ENCODE results near the gene TGIF2.

TGIF2 gene

GRCh38 chr20:36541768-36542488 is 31.5 kb upstream of the TGIF2 start:
- Mint-ChIP-seq H3K27me3 (no peaks in the 10 kb centered on the region), H3K27ac (no peak overlapping the region), H3K9me3 (no peaks in the 10 kb centered on the region), H3K4me1 (ENCODE audit: low read depth in 2 of 2) (no peaks in the 10 kb centered on the region), H3K36me3 (ENCODE audit: insufficient read depth) (no peaks in the 10 kb centered on the region), H3K4me3 (peak overlapping the region in 1 of 2 donors; percentile 38)
- no peak for DNase-seq
- ATAC-seq (replicated peaks) = no peak

- Mint-ChIP-seq H3K27ac (peak overlapping the region in 1 of 2 donors; percentile 78), H3K9me3 (no peaks in the 10 kb centered on the region), H3K36me3 (ENCODE audit: insufficient read depth) (no peaks in the 10 kb centered on the region), H3K27me3 (no peaks in the 10 kb centered on the region), H3K4me1 (ENCODE audit: low read depth in 2 of 2) (no peaks in the 10 kb centered on the region), H3K4me3 (no peak overlapping the region)
- DNase-seq (no peak), ATAC-seq (replicated peaks) (no peak)
These were observed 30.7 kb upstream of the TGIF2 start for GRCh38 chr20:36542516-36543183.

GRCh38 chr20:36543184-36544133 is 29.9 kb upstream of the TGIF2 start:
- no peaks in the 10 kb centered on the region for H3K9me3 Mint-ChIP-seq
- H3K27me3 Mint-ChIP-seq = no peaks in the 10 kb centered on the region
- H3K4me3 Mint-ChIP-seq = no peak overlapping the region
- H3K36me3 Mint-ChIP-seq (ENCODE audit: insufficient read depth) = no peaks in the 10 kb centered on the region
- H3K4me1 Mint-ChIP-seq (ENCODE audit: low read depth in 2 of 2) = no peaks in the 10 kb centered on the region
- ATAC-seq (replicated peaks) (no peak), DNase-seq (no peak)
- no peak overlapping the region for H3K27ac Mint-ChIP-seq

GRCh38 chr20:36544134-36545018 is 29.0 kb upstream of the TGIF2 start:
- ATAC-seq (replicated peaks) (no peak), DNase-seq (no peak)
- H3K4me3 Mint-ChIP-seq = no peak overlapping the region
- no peak overlapping the region for H3K27ac Mint-ChIP-seq
- no peaks in the 10 kb centered on the region for H3K36me3 Mint-ChIP-seq (ENCODE audit: insufficient read depth)
- H3K27me3 Mint-ChIP-seq = no peaks in the 10 kb centered on the region
- H3K4me1 Mint-ChIP-seq (ENCODE audit: low read depth in 2 of 2) = no peaks in the 10 kb centered on the region
- H3K9me3 Mint-ChIP-seq = no peaks in the 10 kb centered on the region

GRCh38 chr20:36546111-36546736 is 27.2 kb upstream of the TGIF2 start:
- ATAC-seq (replicated peaks) (no peak), DNase-seq (no peak)
- no peaks in the 10 kb centered on the region for H3K4me1 Mint-ChIP-seq (ENCODE audit: low read depth in 2 of 2)
- no peaks in the 10 kb centered on the region for H3K27me3 Mint-ChIP-seq
- peak overlapping the region in 1 of 2 donors; percentile 8 for H3K27ac Mint-ChIP-seq
- H3K4me3 Mint-ChIP-seq = no peak overlapping the region
- peaks cover 3% of the 10 kb centered on the region for H3K36me3 Mint-ChIP-seq (ENCODE audit: insufficient read depth)
- H3K9me3 Mint-ChIP-seq = no peaks in the 10 kb centered on the region

GRCh38 chr20:36547186-36548005 is 26.0 kb upstream of the TGIF2 start:
- Mint-ChIP-seq H3K27me3 (no peaks in the 10 kb centered on the region), H3K4me1 (ENCODE audit: low read depth in 2 of 2) (no peaks in the 10 kb centered on the region), H3K27ac (peak overlapping the region in 1 of 2 donors; percentile 70), H3K36me3 (ENCODE audit: insufficient read depth) (peaks cover 3% of the 10 kb centered on the region), H3K9me3 (no peaks in the 10 kb centered on the region), H3K4me3 (no peak overlapping the region)
- DNase-seq (no peak), ATAC-seq (replicated peaks) (no peak)

GRCh38 chr20:36548006-36548315 is 25.4 kb upstream of the TGIF2 start:
- no peaks in the 10 kb centered on the region for H3K4me1 Mint-ChIP-seq (ENCODE audit: low read depth in 2 of 2)
- peaks cover 3% of the 10 kb centered on the region for H3K36me3 Mint-ChIP-seq (ENCODE audit: insufficient read depth)
- no peak overlapping the region for H3K27ac Mint-ChIP-seq
- H3K4me3 Mint-ChIP-seq = no peak overlapping the region
- no peaks in the 10 kb centered on the region for H3K9me3 Mint-ChIP-seq
- DNase-seq (no peak), ATAC-seq (replicated peaks) (no peak)
- H3K27me3 Mint-ChIP-seq = no peaks in the 10 kb centered on the region

- no peak for DNase-seq
- Mint-ChIP-seq H3K27me3 (no peaks in the 10 kb centered on the region), H3K4me1 (ENCODE audit: low read depth in 2 of 2) (no peaks in the 10 kb centered on the region), H3K4me3 (no peak overlapping the region), H3K9me3 (no peaks in the 10 kb centered on the region), H3K27ac (no peak overlapping the region), H3K36me3 (ENCODE audit: insufficient read depth) (peaks cover 3% of the 10 kb centered on the region)
- ATAC-seq (replicated peaks) = no peak
These were observed 24.4 kb upstream of the TGIF2 start for GRCh38 chr20:36548704-36549627.

GRCh38 chr20:36549628-36549941 is 23.8 kb upstream of the TGIF2 start:
- Mint-ChIP-seq H3K4me1 (ENCODE audit: low read depth in 2 of 2) (no peaks in the 10 kb centered on the region), H3K27ac (no peak overlapping the region), H3K4me3 (no peak overlapping the region), H3K9me3 (no peaks in the 10 kb centered on the region), H3K27me3 (no peaks in the 10 kb centered on the region), H3K36me3 (ENCODE audit: insufficient read depth) (peaks cover 3% of the 10 kb centered on the region)
- DNase-seq (no peak), ATAC-seq (replicated peaks) (no peak)

GRCh38 chr20:36549942-36550789 is 23.2 kb upstream of the TGIF2 start:
- H3K4me1 Mint-ChIP-seq (ENCODE audit: low read depth in 2 of 2) = no peaks in the 10 kb centered on the region
- H3K27me3 Mint-ChIP-seq = no peaks in the 10 kb centered on the region
- H3K27ac Mint-ChIP-seq = no peak overlapping the region

GRCh38 chr20:36550790-36551299 is 22.6 kb upstream of the TGIF2 start:
- no peak overlapping the region for H3K4me3 Mint-ChIP-seq
- peaks cover 3% of the 10 kb centered on the region for H3K36me3 Mint-ChIP-seq (ENCODE audit: insufficient read depth)
- no peaks in the 10 kb centered on the region for H3K9me3 Mint-ChIP-seq
- no peak overlapping the region for H3K27ac Mint-ChIP-seq
- H3K4me1 Mint-ChIP-seq (ENCODE audit: low read depth in 2 of 2) = no peaks in the 10 kb centered on the region
- no peak for ATAC-seq (replicated peaks)
- H3K27me3 Mint-ChIP-seq = no peaks in the 10 kb centered on the region
- DNase-seq = no peak

More at GRCh38 chr20:36549942-36550789, 23.2 kb upstream of the TGIF2 start:
- ATAC-seq (replicated peaks) (no peak), DNase-seq (no peak)
- H3K36me3 Mint-ChIP-seq (ENCODE audit: insufficient read depth) = peaks cover 3% of the 10 kb centered on the region
- no peaks in the 10 kb centered on the region for H3K9me3 Mint-ChIP-seq
- H3K4me3 Mint-ChIP-seq = no peak overlapping the region

All from effector memory CD8-positive, alpha-beta T cell (primary cell).